ENCODE measurements around the gene GFER.

DNA sequence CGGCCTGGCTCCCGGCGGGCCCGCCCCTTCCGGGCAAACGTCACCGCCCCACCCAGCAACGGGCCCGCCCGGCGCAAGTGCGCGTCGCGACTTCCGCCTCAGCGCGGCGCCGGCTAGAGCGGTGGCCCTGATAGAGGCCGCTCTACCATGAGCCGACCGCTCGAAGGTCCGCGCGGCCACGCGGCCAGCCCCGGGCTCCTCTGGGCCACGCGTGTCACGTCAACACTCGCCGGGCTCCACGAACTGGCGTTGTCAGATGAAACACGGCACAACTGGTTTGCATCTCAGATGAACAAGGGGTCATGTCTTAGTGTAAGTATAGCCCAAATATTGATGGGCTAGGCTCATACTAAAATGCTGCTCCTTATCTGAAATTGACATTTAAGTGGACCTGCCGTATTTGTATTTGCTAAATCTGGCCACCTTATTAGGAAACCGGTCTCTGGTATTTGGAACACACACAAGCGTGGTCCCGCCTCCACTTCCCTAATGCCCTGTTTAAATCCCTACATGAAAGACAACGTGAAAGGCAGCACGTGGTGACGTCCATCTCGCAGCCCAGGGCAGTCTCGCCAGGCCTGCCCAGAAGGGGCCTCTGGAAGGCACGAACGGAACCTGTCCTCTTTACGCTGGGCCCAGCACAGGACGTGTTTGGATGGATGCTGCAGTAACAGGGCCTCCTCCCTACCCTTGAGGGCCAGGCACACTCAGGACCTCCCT, 26.0 kb downstream of the GFER start, which contains the start of gene ZNF598:
- TF ChIP-seq, protein P1, sequence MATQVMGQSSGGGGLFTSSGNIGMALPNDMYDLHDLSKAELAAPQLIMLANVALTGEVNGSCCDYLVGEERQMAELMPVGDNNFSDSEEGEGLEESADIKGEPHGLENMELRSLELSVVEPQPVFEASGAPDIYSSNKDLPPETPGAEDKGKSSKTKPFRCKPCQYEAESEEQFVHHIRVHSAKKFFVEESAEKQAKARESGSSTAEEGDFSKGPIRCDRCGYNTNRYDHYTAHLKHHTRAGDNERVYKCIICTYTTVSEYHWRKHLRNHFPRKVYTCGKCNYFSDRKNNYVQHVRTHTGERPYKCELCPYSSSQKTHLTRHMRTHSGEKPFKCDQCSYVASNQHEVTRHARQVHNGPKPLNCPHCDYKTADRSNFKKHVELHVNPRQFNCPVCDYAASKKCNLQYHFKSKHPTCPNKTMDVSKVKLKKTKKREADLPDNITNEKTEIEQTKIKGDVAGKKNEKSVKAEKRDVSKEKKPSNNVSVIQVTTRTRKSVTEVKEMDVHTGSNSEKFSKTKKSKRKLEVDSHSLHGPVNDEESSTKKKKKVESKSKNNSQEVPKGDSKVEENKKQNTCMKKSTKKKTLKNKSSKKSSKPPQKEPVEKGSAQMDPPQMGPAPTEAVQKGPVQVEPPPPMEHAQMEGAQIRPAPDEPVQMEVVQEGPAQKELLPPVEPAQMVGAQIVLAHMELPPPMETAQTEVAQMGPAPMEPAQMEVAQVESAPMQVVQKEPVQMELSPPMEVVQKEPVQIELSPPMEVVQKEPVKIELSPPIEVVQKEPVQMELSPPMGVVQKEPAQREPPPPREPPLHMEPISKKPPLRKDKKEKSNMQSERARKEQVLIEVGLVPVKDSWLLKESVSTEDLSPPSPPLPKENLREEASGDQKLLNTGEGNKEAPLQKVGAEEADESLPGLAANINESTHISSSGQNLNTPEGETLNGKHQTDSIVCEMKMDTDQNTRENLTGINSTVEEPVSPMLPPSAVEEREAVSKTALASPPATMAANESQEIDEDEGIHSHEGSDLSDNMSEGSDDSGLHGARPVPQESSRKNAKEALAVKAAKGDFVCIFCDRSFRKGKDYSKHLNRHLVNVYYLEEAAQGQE (IDR thresholded peaks at IDR 0.05; ENCODE audit: low read depth): no peak
- TF ChIP-seq TAF1 (IDR thresholded peaks at IDR 0.05; ENCODE audit: low read depth) (peak; percentile 71), RAD21 (IDR thresholded peaks at IDR 0.05; ENCODE audit: low read depth) (no peak), EP300 (IDR thresholded peaks at IDR 0.05; ENCODE audit: borderline replicate concordance) (no peak), TEAD4 (IDR thresholded peaks at IDR 0.05) (no peak), CREB1 (IDR thresholded peaks at IDR 0.05; ENCODE audit: low read depth) (peak; percentile 65; the same call in 1 of the 2 replicates)

All from Ishikawa (cell line).